Right lobe of liver (tissue), 6 donors: ENCODE measurements around the gene C2CD4D. TPM values are rescaled to one million over a fixed set of nuclear protein-coding genes. Genes with fewer than 3 reads are reported as not detected.
A peak's percentile ranks its signal among the peaks of the same experiment; 100 is the strongest.

Source experiments
- ATAC-seq, 4 donors: fragments of 200-7000 bp; cut with Tn5 transposase; one replicate each; pipeline ENCODE4 v1.9.1; 2020; ENCODE audit warnings: mild to moderate bottlenecking in 4 of 4, moderate library complexity in 4 of 4
- DNase-seq, 3 donors: peaks; one replicate each; pipeline ENCODE4 v3.0.0-alpha.2; 2020
- H3K27ac ChIP-seq, 3 donors: fragments of 200-600 bp; one replicate each; pipeline ENCODE4 v1.8.0; 2022
- H3K27me3 ChIP-seq, 2 donors: fragments of 200-600 bp; one replicate each; pipeline ENCODE4 v1.8.0; 2022
- H3K36me3 ChIP-seq, 4 donors: fragments of 200-600 bp; sonication (generic) in 1 of 4; one replicate each; pipeline versions ENCODE4 v1.5.1 to v1.8.0; 2017 to 2022; ENCODE audit warnings: control low read depth in 1 of 4
- H3K4me1 ChIP-seq, 4 donors: fragments of 200-600 bp; sonication (generic) in 1 of 4; one replicate each; pipeline versions ENCODE4 v1.5.1 to v1.8.0; 2017 to 2022; ENCODE audit warnings: control low read depth in 1 of 4
- H3K4me3 ChIP-seq, 3 donors: fragments of 200-600 bp; one replicate each; pipeline ENCODE4 v1.8.0; 2022
- H3K9me3 ChIP-seq, 4 donors: fragments of 200-600 bp; sonication (generic) in 1 of 4; one replicate each; pipeline versions ENCODE4 v1.5.1 to v1.8.0; 2017 to 2022; ENCODE audit warnings: control low read depth in 1 of 4
- CTCF ChIP-seq, 4 donors: fragments of 200-600 bp in 3 of 4; fragments of 450-650 bp in 1 of 4; IDR thresholded peaks; one replicate each; pipeline versions ENCODE4 v1.5.1 to v1.8.0; 2016 to 2022; ENCODE audit warnings: antibody characterized with exemption in 4 of 4, mild to moderate bottlenecking in 2 of 4
- POLR2A ChIP-seq: fragments of 450-650 bp; IDR thresholded peaks from one replicate; pipeline ENCODE4 v1.6.1; 2017; ENCODE audit warnings: antibody characterized with exemption, mild to moderate bottlenecking
- WGBS: methylation state at CpG from one replicate; pipeline ENCODE4 v1.1.6; 2018; ENCODE audit warnings: low coverage, low lambda C conversion rate; ENCODE audit not compliant: insufficient coverage; ENCODE audit errors: missing lambda C conversion rate; 5-methylcytosine and 5-hydroxymethylcytosine counted together
- intact Hi-C, 2 donors: fragments of 100-400 bp; cut with DNase I; formaldehyde crosslinking; loops; one replicate each; pipeline versions ENCODE4 v1.11.2 to v1.14.1; 2022
- total RNA-seq, 6 experiments: library from RNA; depleted of rRNA in 2 of 6; stranded (reverse); fragments of >200 nt in 2 of 6; fragmentation: NEBNext Ultra II Directional in 3 of 6; extraction: Animal tissue kit (Norgen Biotek cat#: 25700) in 3 of 6; gene quantifications; one replicate each; pipeline versions ENCODE4 v1.1.0 to v1.2.4, GENCODE V29; 2016 to 2023
- donor health status: DM: no; HTN: yes; CAD: no.
- donor health status: DM: no; HTN: no; CAD: no.
- donor health status: DM: no; HTN: no; CAD: no.
- donor health status: DM: no; HTN: yes; CAD: no.
- donor health status: DM: no; HTN: yes; CAD: no.

C2CD4D gene
- total RNA-seq, 6 experiments from 2014 or later, result not detected

GRCh38 chr1:151864411-151864810 lies 24.8 kb upstream of the C2CD4D start:
- intact Hi-C loops, result no loop called here
- no peak for TF ChIP-seq POLR2A
- no peak for TF ChIP-seq CTCF (IDR thresholded peaks at IDR 0.05)
- H3K9me3 ChIP-seq, result no peaks in the 10 kb centered on the region
- H3K27me3 ChIP-seq, result no peaks in the 10 kb centered on the region
- no peaks in the 10 kb centered on the region for H3K36me3 ChIP-seq
- DNase-seq, result no peak
- H3K4me1 ChIP-seq, result no peaks in the 10 kb centered on the region
- WGBS, result 33% methylated on average over 2 of the region's 2 CpGs
- H3K27ac ChIP-seq, result no peak overlapping the region
- H3K4me3 ChIP-seq, result no peak overlapping the region
- peak in 1 of 4 donors; percentile 56 for ATAC-seq

- no peaks in the 10 kb centered on the region for H3K27me3 ChIP-seq
- TF ChIP-seq CTCF (IDR thresholded peaks at IDR 0.05) (no peak), POLR2A (no peak)
- no peaks in the 10 kb centered on the region for H3K36me3 ChIP-seq
- H3K9me3 ChIP-seq, result no peaks in the 10 kb centered on the region
- DNase-seq (no peak), ATAC-seq (no peak)
- no peak overlapping the region for H3K4me3 ChIP-seq
- no peaks in the 10 kb centered on the region for H3K4me1 ChIP-seq
- intact Hi-C loops, result no loop called here
- no peak overlapping the region for H3K27ac ChIP-seq
Observed at GRCh38 chr1:151862604-151863003, 23.0 kb upstream of the C2CD4D start.

- TF ChIP-seq CTCF (IDR thresholded peaks at IDR 0.05), result no peak
- TF ChIP-seq POLR2A, result no peak
Observed at GRCh38 chr1:151860504-151861187, 21.0 kb upstream of the C2CD4D start.

GRCh38 chr1:151859891-151860293 lies 20.3 kb upstream of the C2CD4D start:
- Histone ChIP-seq H3K9me3 (no peaks in the 10 kb centered on the region), H3K27me3 (no peaks in the 10 kb centered on the region), H3K4me3 (no peak overlapping the region), H3K27ac (no peak overlapping the region), H3K36me3 (no peaks in the 10 kb centered on the region), H3K4me1 (no peaks in the 10 kb centered on the region)
- intact Hi-C loops, result no loop called here
- TF ChIP-seq CTCF (IDR thresholded peaks at IDR 0.05) (no peak), POLR2A (no peak)
- ATAC-seq (no peak), DNase-seq (no peak)
- no CpG with 5 or more reads among the region's 6 CpGs for WGBS

More at GRCh38 chr1:151860504-151861187, 21.0 kb upstream of the C2CD4D start:
- ATAC-seq (no peak), DNase-seq (no peak)
- H3K4me3 ChIP-seq, result no peak overlapping the region
- H3K27ac ChIP-seq, result no peak overlapping the region
- no peaks in the 10 kb centered on the region for H3K36me3 ChIP-seq
- no peaks in the 10 kb centered on the region for H3K9me3 ChIP-seq
- WGBS, result 78% methylated on average over 3 of the region's 7 CpGs
- no peaks in the 10 kb centered on the region for H3K4me1 ChIP-seq
- H3K27me3 ChIP-seq, result no peaks in the 10 kb centered on the region
- intact Hi-C loops, result no loop called here
